Measurements from ENCODE around the gene RIF1. TPM values are rescaled to one million over a fixed set of nuclear protein-coding genes. Genes with fewer than 3 reads are reported as not detected.

Gene RIF1
- total and polyA plus RNA-seq, 9 of the 15 experiments (the other 6 are each of a cell fraction or from before 2014, with no cell fraction given): 11.0 to 109 (median 44.2) TPM

DNA sequence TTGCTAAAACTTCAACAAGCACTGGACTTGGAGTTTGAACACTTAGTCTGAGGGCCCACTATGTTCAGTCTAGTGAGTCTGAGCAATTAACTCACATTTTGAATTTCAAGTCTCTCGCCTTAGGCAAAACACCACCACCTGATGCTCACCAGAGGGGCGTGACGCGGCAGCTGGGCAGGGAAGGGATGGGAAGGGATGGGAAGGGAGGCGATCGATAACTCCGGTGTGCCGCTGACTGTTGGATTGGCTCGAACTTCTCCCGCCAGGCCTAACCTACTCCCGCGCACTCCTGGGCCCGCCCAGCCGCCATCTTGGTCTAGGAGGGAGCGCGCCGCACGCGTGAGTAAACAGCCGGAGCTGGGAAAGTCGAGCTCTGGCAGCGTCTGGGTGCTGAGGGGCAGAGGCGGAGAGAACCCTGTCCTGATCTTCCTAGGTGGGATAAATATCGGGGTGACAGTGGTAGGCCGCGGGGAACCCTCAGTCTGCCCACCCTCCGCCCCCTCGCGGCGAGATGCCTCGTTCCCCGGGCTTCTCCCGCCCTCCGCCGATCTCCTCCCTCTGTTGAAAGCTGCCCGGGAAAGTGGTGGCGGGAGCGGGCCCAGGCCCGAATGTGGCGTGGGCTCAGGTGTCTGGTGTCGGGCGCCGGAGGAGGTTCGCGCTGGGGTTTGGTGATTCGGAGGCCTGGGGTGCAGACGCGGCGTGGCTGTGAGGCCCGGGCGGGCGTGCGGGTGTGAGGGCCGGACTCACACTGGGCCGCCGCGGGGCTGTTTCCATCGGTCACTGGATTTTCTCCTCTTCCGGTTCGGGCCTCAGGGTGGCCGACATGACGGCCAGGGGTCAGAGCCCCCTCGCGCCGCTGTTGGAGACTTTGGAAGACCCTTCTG is at the start of gene RIF1 (continued):
- TF ChIP-seq, protein P1, sequence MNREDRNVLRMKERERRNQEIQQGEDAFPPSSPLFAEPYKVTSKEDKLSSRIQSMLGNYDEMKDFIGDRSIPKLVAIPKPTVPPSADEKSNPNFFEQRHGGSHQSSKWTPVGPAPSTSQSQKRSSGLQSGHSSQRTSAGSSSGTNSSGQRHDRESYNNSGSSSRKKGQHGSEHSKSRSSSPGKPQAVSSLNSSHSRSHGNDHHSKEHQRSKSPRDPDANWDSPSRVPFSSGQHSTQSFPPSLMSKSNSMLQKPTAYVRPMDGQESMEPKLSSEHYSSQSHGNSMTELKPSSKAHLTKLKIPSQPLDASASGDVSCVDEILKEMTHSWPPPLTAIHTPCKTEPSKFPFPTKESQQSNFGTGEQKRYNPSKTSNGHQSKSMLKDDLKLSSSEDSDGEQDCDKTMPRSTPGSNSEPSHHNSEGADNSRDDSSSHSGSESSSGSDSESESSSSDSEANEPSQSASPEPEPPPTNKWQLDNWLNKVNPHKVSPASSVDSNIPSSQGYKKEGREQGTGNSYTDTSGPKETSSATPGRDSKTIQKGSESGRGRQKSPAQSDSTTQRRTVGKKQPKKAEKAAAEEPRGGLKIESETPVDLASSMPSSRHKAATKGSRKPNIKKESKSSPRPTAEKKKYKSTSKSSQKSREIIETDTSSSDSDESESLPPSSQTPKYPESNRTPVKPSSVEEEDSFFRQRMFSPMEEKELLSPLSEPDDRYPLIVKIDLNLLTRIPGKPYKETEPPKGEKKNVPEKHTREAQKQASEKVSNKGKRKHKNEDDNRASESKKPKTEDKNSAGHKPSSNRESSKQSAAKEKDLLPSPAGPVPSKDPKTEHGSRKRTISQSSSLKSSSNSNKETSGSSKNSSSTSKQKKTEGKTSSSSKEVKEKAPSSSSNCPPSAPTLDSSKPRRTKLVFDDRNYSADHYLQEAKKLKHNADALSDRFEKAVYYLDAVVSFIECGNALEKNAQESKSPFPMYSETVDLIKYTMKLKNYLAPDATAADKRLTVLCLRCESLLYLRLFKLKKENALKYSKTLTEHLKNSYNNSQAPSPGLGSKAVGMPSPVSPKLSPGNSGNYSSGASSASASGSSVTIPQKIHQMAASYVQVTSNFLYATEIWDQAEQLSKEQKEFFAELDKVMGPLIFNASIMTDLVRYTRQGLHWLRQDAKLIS (CRISPR knock-in tag; IDR thresholded peaks at IDR 0.05): peak; percentile 98
- no peak for TF ChIP-seq MAFG (tag; conservative IDR thresholded peaks at IDR 0.05)
- no peak for TF ChIP-seq ZFP1 (CRISPR knock-in tag; IDR thresholded peaks at IDR 0.05)
- peak; percentile 89 for TF ChIP-seq KDM5B (IDR thresholded peaks at IDR 0.05; ENCODE audit: insufficient replicate concordance, low read depth, low read length)
- no peak for TF ChIP-seq PURB (CRISPR knock-in tag; IDR thresholded peaks at IDR 0.05; ENCODE audit: low read depth)
- no peak for TF ChIP-seq CBX5 (IDR thresholded peaks at IDR 0.05; ENCODE audit: borderline replicate concordance, low read depth)
- TF ChIP-seq, protein P2, sequence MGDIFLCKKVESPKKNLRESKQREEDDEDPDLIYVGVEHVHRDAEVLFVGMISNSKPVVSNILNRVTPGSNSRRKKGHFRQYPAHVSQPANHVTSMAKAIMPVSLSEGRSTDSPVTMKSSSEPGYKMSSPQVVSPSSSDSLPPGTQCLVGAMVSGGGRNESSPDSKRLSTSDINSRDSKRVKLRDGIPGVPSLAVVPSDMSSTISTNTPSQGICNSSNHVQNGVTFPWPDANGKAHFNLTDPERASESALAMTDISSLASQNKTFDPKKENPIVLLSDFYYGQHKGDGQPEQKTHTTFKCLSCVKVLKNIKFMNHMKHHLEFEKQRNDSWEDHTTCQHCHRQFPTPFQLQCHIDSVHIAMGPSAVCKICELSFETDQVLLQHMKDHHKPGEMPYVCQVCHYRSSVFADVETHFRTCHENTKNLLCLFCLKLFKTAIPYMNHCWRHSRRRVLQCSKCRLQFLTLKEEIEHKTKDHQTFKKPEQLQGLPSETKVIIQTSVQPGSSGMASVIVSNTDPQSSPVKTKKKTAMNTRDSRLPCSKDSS (IDR thresholded peaks at IDR 0.05; ENCODE audit: low read depth, partially characterized antibody): no peak
- TF ChIP-seq, protein P3, sequence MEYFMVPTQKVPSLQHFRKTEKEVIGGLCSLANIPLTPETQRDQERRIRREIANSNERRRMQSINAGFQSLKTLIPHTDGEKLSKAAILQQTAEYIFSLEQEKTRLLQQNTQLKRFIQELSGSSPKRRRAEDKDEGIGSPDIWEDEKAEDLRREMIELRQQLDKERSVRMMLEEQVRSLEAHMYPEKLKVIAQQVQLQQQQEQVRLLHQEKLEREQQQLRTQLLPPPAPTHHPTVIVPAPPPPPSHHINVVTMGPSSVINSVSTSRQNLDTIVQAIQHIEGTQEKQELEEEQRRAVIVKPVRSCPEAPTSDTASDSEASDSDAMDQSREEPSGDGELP (CRISPR knock-in tag; IDR thresholded peaks at IDR 0.05; ENCODE audit: borderline replicate concordance): peak; percentile 99
- TF ChIP-seq NFYB (IDR thresholded peaks at IDR 0.05; ENCODE audit: extremely low read depth, insufficient read length): no peak
- no peak for TF ChIP-seq ZNF668 (CRISPR knock-in tag; IDR thresholded peaks at IDR 0.05)
- TF ChIP-seq, protein P4, sequence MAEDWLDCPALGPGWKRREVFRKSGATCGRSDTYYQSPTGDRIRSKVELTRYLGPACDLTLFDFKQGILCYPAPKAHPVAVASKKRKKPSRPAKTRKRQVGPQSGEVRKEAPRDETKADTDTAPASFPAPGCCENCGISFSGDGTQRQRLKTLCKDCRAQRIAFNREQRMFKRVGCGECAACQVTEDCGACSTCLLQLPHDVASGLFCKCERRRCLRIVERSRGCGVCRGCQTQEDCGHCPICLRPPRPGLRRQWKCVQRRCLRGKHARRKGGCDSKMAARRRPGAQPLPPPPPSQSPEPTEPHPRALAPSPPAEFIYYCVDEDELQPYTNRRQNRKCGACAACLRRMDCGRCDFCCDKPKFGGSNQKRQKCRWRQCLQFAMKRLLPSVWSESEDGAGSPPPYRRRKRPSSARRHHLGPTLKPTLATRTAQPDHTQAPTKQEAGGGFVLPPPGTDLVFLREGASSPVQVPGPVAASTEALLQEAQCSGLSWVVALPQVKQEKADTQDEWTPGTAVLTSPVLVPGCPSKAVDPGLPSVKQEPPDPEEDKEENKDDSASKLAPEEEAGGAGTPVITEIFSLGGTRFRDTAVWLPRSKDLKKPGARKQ (CRISPR knock-in tag; IDR thresholded peaks at IDR 0.05): no peak
- peak; percentile 28; the same call in 1 of the 2 replicates for TF ChIP-seq ATF1 (CRISPR knock-in tag; IDR thresholded peaks at IDR 0.05)
- peak; percentile 88 for TF ChIP-seq ATF1 (tag; IDR thresholded peaks at IDR 0.05)
- 0 out of 2 replicates have a peak, but pooled peaks have one; percentile 71 for TF ChIP-seq RFX7 (CRISPR knock-in tag; IDR thresholded peaks at IDR 0.05)
- TF ChIP-seq, protein P5, sequence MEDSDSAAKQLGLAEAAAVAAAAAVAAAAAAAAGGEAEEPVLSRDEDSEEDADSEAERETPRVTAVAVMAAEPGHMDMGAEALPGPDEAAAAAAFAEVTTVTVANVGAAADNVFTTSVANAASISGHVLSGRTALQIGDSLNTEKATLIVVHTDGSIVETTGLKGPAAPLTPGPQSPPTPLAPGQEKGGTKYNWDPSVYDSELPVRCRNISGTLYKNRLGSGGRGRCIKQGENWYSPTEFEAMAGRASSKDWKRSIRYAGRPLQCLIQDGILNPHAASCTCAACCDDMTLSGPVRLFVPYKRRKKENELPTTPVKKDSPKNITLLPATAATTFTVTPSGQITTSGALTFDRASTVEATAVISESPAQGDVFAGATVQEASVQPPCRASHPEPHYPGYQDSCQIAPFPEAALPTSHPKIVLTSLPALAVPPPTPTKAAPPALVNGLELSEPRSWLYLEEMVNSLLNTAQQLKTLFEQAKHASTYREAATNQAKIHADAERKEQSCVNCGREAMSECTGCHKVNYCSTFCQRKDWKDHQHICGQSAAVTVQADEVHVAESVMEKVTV (CRISPR knock-in tag; IDR thresholded peaks at IDR 0.05): peak; percentile 51; the same call in 1 of the 2 replicates

Data from K562 (cell line).